GM12891 (cell line): ENCODE data around the gene HIC1.

Experiments
- DNase-seq: peaks from one replicate; pipeline ENCODE4 v3.0.0; 2011; ENCODE audit warnings: low spot score; ENCODE audit not compliant: insufficient read length
- FAIRE-seq: peaks from 2 replicates; lab custom pipeline; 2011; peaks lifted over from hg19 to GRCh38; lab: Jason Lieb, UNC
- PAX5 ChIP-seq: IDR thresholded peaks from 2 replicates; pipeline ENCODE4 v1.6.1; 2011; ENCODE audit warnings: low read length, moderate library complexity, mild to moderate bottlenecking; ENCODE audit not compliant: insufficient read depth, severe bottlenecking
- POLR2A ChIP-seq: IDR thresholded peaks from 2 replicates; pipeline ENCODE4 v1.6.1; 2011; ENCODE audit warnings: low read depth, low read length, control low read depth
- POLR2AphosphoS5 ChIP-seq: IDR thresholded peaks from 2 replicates; pipeline ENCODE4 v1.6.1; 2011; ENCODE audit warnings: low read depth, low read length, control low read depth
- POU2F2 ChIP-seq: IDR thresholded peaks from 2 replicates; pipeline ENCODE4 v1.6.1; 2011; ENCODE audit warnings: low read depth, mild to moderate bottlenecking, control low read depth, low read length, moderate library complexity
- SPI1 ChIP-seq: IDR thresholded peaks from 2 replicates; pipeline ENCODE4 v1.6.1; 2011; ENCODE audit warnings: low read depth, low read length, control low read depth
- TAF1 ChIP-seq: IDR thresholded peaks from 2 replicates; pipeline ENCODE4 v1.6.1; 2011; ENCODE audit warnings: low read depth, low read length, control low read depth

Gene HIC1

GRCh38 chr17:2025220-2025621, 29.7 kb upstream of the HIC1 start, which contains the start of gene RTN4RL1:
Gene RTN4RL1 (minus strand): TSS chr17:2025334. CDS start chr17:2024865, 469 bp downstream.
- DNase-seq, result peak; percentile 63
- no peak for FAIRE-seq
- TF ChIP-seq TAF1, result no peak
- no peak for TF ChIP-seq POLR2AphosphoS5
- no peak for TF ChIP-seq POU2F2
- TF ChIP-seq SPI1, result no peak

GRCh38 chr17:2025622-2026309, 29.1 kb upstream of the HIC1 start:
- FAIRE-seq (peak; percentile 50), DNase-seq (no peak)
- TF ChIP-seq TAF1 (no peak), POLR2A (no peak), POU2F2 (no peak), SPI1 (no peak), PAX5 (no peak), POLR2AphosphoS5 (no peak)

DNA sequence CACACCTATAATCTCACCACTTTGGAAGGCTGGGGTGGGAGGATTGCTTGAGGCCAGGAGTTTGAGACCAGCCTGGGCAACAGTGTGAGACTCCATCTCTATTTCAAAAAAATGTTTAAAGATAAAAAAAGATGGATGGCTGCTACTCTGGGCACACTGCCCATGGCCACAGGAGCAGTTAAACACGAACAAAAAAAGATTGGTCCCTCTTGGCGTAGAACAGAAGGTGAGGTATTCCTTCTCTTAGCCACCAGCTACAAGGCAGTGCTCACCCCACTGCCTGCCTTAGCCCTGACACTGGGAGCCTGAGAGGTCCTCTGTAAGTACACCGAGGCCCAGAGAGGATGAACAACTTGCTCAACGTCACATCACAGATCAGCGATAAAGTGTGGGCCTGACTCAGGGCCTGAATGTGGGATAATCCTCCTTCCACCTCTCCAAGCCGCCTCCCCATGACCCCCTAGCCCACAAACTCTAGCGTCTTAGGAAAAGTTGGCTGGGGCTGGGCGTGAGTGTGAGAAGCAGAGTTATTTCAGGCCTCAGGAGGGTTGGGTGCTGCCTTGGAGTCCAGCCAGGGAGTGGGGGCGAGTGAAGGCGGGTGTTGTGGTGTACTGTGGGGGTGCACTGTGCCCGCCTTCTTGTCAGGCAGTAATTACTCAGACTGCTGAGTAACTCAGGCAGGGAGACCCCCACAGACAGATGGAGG, 27.2 kb upstream of the HIC1 start:
- TF ChIP-seq POLR2AphosphoS5, result no peak
- no peak for TF ChIP-seq TAF1
- no peak for TF ChIP-seq POLR2A
- no peak for TF ChIP-seq SPI1
- TF ChIP-seq POU2F2, result no peak
- no peak for TF ChIP-seq PAX5
- no peak for DNase-seq
- FAIRE-seq, result no peak

DNA sequence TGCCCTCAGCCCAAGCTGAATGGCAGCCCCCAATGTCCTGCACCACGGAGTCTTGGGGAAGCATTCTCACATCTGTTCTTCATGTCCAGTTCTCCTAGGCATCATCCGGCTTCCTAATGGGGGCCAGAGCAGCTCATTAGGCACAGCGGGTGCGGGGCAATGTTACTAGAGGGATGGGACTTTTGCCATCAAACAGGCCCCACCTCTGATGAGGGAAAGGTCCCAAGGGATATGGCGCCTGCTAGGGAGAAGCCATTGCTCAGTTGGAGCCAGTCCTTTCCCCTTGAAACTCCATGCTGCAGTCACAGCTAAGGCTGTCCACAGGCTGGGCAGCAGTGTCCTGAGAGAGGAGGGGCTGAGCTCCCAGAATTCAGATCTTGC, 26.7 kb upstream of the HIC1 start:
- FAIRE-seq (no peak), DNase-seq (no peak)
- no peak for TF ChIP-seq POLR2AphosphoS5
- TF ChIP-seq POLR2A, result no peak
- no peak for TF ChIP-seq PAX5
- TF ChIP-seq TAF1, result no peak
- no peak for TF ChIP-seq POU2F2
- no peak for TF ChIP-seq SPI1

GRCh38 chr17:2028737-2029136, 26.2 kb upstream of the HIC1 start:
- no peak for FAIRE-seq
- no peak for DNase-seq
- TF ChIP-seq POLR2A (no peak), SPI1 (no peak), POLR2AphosphoS5 (no peak), TAF1 (no peak), POU2F2 (no peak), PAX5 (no peak)

DNA sequence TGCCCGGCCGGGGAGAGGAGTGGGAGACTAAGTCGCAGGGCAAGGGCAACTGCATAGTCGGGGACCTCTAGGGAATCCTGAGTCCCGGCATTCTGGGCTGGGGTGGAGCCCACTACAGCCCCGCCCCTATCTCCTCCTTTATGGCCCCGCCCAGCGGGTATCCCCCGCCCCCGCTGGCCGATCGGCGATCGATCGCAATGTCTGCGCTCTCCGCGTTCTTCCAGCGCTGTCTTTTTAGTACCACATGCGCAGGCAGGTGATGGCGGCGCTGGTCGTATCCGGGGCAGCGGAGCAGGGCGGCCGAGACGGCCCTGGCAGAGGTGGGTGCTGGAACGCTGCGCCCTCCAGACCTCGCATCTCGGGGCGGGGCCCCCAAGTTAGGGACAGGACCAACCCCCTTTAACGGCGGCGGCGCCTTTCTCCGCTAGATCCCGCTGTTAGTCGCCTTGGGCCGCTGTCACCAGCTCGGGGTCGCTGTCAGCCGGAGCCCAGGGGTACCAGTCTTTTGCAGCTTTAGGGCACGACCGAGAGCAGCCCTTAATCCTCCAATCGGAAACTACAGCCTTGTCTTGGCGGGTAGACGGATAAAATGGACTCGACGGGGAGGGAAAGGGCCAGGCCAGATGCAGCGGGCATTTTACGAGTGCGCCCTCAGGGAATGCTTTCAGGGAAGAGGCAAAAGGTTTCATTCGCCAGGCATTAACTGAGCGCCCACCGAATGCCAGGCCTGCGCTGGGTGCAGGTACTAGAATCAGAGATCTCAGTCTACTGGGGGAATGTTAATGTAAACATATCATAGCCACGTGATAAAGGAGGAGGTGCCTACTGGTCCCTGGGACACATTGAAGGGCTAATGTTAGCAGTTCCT, 24.8 kb upstream of the HIC1 start, which contains the start of gene DPH1:
Gene DPH1 (plus strand): TSS at position 243 of the 868 bp plus-strand sequence. CDS start 17 bp downstream, at position 260.
- peak; percentile 89 for DNase-seq
- peak; percentile 99 for FAIRE-seq
- TF ChIP-seq POLR2A (0 out of 2 replicates have a peak, but pooled peaks have one; percentile 29), TAF1 (peak; percentile 74), POLR2AphosphoS5 (no peak)

DNA sequence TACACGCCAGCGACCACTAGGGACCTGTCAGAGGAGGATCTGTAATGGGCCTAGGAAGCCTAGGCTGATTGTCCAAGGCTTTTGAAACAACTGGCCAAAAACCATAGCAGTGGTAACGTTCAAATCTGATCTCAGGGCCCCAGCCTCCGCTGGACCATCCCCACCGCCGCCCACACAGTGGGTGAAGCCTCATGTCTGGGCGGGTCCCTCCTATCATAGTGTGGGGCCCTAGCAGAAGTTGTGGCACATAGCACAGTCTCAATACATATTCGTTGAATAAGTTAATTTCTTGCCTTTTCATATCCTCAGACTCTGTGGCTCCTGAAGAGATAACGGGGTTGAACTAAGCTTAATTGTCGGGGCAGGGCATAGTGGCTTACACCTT, 24.1 kb upstream of the HIC1 start:
- no peak for FAIRE-seq
- TF ChIP-seq POLR2AphosphoS5 (no peak), PAX5 (no peak), POU2F2 (no peak), SPI1 (0 out of 2 replicates have a peak, but pooled peaks have one; percentile 35), POLR2A (peak; percentile 18; the same call in 1 of the 2 replicates), TAF1 (no peak)
- DNase-seq, result no peak

DNA sequence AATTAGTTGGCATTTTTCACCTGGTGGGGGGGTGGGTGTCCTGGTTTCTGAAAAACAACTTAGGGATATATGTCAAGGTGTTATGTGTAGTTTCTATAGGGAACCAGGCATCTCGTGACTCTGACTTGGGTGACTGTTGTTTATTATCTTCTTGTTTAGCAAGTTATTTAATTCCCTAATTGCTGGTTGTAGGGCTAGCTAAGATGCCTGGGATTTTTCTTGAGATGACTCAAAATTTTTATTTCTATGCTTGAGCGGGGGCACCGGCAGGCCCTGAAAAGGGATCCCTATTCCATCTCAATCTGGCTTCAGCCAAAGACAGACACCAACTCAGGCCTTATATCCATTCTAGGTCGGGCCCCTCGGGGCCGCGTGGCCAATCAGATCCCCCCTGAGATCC, 21.8 kb upstream of the HIC1 start:
- FAIRE-seq (no peak), DNase-seq (no peak)
- no peak for TF ChIP-seq POLR2A
- no peak for TF ChIP-seq POLR2AphosphoS5
- TF ChIP-seq SPI1, result no peak
- no peak for TF ChIP-seq POU2F2
- no peak for TF ChIP-seq PAX5
- no peak for TF ChIP-seq TAF1

DNA sequence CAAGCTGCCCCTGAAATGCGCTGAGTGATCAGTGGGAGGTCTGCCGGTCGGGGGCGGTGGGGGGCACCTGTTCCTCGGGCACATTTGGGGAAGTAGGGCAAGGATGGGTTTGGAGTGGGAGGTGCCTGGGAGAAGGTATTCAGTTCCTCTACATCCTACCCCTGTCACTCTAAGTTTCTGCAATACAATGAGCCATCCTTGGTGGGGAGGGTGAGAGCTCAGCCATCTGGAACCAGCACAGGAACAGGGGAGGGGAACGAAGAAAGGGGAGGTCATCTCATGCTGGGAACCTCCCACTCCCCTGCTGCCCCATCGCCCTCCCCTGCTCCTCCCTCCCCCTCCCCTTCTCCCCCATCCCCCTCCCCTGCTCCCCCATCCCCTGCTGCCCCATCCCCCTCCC, 20.7 kb upstream of the HIC1 start:
- no peak for DNase-seq
- no peak for TF ChIP-seq POU2F2
- TF ChIP-seq TAF1, result no peak
- no peak for TF ChIP-seq POLR2AphosphoS5
- TF ChIP-seq PAX5, result peak; percentile 77
- TF ChIP-seq POLR2A, result no peak
- TF ChIP-seq SPI1, result no peak
- FAIRE-seq, result peak; percentile 85
